Omental fat pad (tissue), 4 donors: ENCODE results near the gene ABHD11. TPM values are rescaled to one million over a fixed set of nuclear protein-coding genes. Genes with fewer than 3 reads are reported as not detected.

Experiments used
- ATAC-seq: fragments of 150-250 bp; one replicate; pipeline ENCODE4 v1.9.1; 2016; ENCODE audit warnings: mild to moderate bottlenecking, moderate library complexity; ENCODE audit not compliant: low FRiP score
- DNase-seq: peaks from one replicate; pipeline ENCODE4 v3.0.0-alpha.2; 2019; ENCODE audit warnings: low spot score
- CTCF ChIP-seq, 3 donors: fragments of 450-650 bp; IDR thresholded peaks; one replicate each; pipeline ENCODE4 v1.5.1; 2016 to 2017; ENCODE audit warnings: antibody characterized with exemption in 3 of 3, mild to moderate bottlenecking in 3 of 3, moderate library complexity in 2 of 3
- total RNA-seq, 4 donors: library from RNA; depleted of rRNA; stranded (reverse); fragments of >200 nt; gene quantifications; one replicate each; pipeline ENCODE4 v1.1.0, GENCODE V29; 2016

ABHD11 gene
- total RNA-seq, 4 donors from 2014 or later = 6.6 to 13.9 (median 9.4) TPM

DNA sequence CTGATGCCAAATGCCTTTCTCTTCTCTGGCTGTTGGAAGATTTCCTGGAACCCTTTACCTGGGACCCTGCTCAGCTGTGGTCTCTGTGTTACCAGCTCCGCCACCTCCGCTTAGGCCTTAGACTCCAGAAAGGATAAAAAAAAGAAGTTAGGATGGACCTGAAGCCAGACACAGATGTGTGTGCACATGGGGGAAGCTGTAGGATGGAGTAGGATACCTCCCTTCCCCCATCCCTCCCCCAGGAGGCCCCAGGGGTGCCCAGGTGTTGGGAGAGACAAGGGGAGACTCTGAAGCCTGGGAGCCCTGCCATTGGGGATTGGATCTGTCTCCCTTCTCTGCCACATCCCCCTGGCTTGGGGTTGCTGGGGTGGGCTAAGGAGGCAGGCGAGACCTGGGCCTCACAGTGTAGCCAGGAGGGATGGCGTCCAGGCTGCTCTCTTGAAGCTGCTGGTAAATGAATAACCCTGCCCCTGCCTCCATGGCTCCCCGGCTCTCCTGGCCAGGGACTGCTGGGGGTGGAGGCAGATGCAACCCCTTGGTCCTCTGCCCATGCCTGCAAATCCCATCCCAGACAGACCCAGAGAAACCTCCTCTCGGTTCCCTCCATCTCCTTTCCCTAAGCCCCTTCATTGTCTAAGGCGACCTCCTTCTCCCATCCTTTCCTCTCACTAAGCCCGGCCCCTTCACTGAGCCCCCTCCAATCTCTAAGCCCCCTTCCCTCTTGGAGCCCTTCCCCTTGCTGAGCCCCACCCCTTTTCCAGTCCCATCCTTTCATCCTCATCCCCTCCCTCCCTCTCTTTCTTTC lies 23.5 kb upstream of the ABHD11 start:
- DNase-seq = no peak
- no peak for TF ChIP-seq CTCF (IDR thresholded peaks at IDR 0.05)
- ATAC-seq = no peak

DNA sequence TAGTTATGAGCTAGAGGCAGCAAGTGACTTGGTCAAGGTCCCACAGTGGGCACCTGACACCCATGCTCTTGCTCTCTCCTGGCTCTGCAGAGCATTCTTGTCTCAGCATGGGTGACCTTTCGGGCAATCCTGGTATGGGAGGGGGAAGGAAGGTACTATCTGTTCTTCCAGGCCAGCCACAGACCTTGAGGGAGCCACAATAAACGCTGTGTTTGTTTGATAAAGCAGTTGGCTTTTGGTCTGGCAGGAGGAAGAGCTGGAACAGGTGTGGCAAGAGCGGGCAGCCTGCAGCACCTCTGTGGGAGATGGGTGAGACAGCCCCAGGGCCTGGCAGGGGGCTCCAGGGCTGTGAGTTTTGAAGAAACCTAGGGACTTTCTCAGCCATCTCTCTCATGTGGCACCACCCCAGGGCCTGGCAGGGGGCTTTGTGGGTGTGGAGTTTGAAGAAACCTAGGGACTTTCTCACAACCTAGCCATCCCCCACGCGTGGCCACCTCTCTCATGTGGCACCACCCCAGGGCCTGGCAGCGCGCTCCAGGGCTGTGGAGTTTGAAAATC lies 20.1 kb upstream of the ABHD11 start:
- no peak for TF ChIP-seq CTCF (IDR thresholded peaks at IDR 0.05)
- no peak for DNase-seq
- ATAC-seq = no peak

DNA sequence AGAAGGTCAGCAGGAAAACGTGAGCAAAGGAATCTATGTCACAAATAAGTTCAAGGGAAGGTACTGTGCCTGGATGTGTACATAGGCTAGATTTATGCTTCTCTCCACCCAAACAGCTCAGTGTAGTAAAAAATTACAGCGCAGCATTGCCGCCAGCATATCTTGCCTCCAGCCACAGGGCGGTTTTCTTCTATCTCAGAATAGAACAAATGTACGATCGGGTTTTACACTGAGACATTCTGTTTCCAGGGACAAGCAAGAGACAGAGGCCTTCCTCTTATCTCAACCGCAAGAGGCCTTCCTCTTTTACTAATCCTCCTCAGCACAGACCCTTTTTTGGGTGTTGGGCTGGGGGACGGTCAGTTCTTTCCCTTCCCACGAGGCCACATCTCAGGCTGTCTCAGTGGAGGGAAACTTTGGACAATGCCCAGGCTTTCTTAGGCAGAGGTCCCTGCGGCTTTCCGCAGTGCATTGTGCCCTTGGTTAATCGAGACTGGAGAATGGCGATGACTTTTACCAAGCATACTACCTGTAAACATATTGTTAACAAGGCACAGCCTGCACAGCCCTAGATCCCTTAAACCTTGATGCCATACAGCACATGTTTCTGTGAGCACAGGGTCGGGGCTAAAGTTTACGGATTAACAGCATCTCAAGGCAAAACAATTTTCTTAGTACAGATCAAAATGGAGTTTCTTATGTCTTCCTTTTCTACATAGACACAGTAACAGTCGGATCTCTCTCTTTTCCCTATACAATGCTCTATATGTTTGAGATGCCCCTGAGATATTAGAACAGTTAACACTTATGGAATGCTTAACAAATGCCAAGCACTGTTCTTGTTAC lies 11.6 kb upstream of the ABHD11 start:
- DNase-seq (no peak), ATAC-seq (no peak)
- no peak for TF ChIP-seq CTCF (IDR thresholded peaks at IDR 0.05)

DNA sequence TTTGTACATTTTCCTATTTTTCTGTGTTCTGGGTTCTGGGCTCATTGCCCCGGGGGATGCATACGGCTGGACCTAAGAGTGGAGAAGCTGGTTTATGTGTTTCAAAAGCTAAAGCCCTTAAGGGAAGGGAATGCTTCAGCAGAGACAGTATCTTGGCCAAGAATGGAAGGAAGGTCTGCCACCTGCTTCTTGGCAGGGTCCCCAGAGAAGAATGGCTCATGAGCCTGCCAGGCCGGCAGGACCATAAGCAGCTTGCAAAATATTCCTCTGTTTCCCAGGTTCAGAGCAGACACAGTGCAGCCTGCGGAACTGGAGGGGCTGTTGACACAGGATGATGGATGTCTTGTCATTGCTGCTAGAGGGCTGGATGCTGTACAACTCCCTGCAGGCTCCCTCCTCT lies 7.8 kb upstream of the ABHD11 start:
- DNase-seq = no peak
- no peak for ATAC-seq
- no peak for TF ChIP-seq CTCF (IDR thresholded peaks at IDR 0.05)

GRCh38 chr7:73742753-73743641 lies 4.4 kb upstream of the ABHD11 start:
- ATAC-seq (no peak), DNase-seq (no peak)
- no peak for TF ChIP-seq CTCF (IDR thresholded peaks at IDR 0.05)

DNA sequence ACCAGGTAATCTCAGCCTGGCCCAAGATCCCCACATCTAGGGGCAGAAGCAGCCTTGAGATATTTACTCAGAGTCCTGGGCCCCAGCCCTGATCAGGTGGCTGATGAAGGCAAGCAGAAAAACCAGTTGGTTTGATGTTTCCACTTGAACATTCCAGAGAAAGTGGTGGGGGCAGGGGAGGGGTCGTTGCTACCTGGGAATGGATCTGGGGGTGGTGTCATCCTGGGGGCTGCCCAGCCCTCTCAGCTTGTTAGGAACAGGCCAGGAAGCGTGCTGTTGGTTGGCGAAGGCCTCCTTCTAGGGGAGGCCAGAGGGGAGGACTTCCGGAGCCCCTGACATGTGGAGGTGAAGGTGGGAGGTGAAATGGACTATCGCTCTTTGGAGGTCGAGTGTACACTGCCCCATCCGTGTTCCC lies 3.7 kb upstream of the ABHD11 start:
- no peak for ATAC-seq
- no peak for DNase-seq
- TF ChIP-seq CTCF (IDR thresholded peaks at IDR 0.05) = no peak
